NCI-H524 (cell line): ENCODE measurements around the gene RTP2.
A peak's percentile ranks its signal among the peaks of the same experiment; 100 is the strongest.

Experiments
- DNase-seq, 2 experiments: peaks; one replicate each; lab custom pipeline; 2025; lab: John Stamatoyannopoulos, UW

The RTP2 gene

DNA sequence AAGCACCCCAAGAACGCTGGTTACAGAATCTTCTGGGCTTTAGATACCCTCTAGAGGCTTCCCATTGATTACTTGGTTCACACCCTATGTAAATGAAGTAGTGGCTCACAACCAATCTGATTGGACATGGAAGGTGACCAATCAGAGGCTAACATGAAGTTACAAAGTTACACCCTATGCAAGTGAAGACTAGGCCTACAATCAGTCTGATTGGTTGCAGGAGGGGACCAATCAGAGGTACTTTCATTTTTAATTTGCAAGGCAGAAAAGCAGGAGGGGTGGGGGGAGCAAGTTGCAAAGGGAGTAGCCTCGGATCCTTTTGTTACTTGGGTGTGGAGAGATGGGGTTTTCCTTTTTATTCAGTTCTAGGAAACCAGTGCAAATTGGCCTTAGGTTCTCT, 11.1 kb upstream of the RTP2 start:
- peak in 1 of 2 experiments; percentile 45 for DNase-seq

DNA sequence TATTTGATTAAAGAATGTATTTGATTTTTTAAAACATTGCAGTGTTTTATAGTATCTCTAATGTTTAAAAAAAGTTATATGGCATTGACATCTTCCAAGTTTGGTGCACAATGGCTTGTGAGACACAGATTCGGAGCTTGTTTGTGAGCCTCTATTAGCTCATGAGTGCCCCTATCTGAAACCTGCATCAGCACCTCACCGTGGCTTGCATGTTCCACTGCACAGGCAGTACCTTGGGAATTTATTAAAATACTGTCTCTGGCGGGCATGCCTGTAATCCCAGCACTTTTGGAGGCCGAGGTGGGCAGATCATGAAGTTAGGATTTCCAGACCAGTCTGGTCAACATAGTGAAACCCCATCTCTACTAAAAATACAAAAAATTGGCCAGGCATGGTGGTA, 6.8 kb upstream of the RTP2 start:
- DNase-seq: peak in 1 of 2 experiments; percentile 56

GRCh38 chr3:187708696-187709095, 6.3 kb upstream of the RTP2 start:
- no peak for DNase-seq

- DNase-seq: no peak
These were observed 4.6 kb upstream of the RTP2 start for GRCh38 chr3:187706971-187707370.

DNA sequence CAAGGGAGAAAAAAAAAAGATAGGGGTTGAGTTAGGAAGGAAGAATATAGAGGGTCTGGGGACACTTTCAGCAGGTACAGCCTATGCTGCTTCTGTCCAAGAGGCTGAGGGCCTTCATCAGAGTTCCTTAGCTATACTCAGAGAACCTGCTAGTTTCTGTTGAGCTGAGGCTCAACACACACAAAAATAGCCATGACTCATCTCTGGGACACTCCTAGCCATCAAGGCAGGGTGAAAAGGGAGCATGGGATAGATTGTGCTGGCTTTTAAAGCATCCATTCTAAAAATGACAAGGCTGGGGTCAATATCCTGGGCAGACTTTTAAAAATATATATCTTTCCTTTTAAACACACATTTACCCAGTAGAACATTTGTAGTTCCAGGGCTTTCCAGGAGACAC, 2.8 kb upstream of the RTP2 start:
- DNase-seq: no peak

DNA sequence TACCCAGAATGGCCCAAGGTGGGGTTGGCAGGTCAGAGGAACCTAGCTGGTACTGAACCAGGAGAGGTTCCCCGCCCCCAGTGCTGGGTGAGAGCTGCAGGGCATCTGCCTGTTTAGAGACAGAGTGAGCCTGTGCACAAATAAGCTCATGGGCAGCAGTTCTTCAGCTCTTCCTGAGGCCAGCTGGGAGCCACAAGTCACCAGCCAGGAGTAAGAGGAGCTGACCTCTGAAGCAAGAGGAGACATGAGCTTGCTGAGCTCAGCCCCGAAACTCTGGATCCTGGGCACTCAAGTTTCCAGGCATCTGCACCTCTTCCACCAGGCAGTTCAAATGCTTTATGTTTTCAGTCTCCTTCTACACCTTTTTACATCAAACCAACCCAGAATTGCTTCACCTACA, 2.1 kb downstream of the RTP2 start:
- no peak for DNase-seq

DNA sequence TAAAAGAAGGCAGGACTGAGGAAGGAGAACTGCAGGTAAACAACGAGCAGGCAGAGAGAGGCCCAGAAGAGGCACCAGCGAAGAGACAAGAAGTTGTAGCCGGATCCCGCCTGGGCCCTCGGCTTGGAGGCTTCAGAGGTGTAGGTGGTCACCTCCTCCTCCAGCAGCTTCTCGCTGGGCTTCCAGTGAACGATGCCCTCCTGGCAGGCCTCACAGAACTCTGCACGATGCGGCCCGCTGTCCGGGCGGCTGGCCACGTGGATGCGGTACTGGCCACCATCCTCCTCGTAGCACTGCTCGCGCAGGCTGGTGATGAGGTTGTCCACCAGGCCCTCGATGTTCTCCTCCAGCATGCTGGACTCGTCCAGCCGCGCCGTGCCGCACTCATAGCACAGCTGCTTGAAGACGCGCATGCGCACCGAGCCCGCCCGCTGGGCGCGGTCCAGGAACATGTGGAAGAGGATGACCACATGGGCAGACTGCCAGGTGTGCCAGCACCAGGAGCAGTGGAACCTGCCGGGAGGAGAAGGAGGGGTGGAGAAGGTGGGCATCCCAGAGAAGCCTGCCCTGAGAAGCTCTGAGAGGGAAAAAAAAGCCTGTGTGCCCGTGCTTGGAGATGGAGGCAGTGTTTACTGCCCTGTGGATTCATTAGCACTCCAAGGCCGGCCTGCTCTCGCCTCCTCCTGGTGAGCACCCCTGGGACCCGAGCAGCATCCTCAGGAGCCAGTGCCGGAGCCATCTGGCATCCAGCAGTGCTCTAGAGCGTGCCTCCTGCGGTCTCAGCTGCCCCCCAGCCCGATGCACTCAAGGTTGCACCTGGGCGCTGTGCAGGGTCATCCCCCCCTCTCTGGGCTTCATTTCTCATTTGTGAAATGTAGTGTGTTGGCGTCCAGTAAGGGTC, 3.6 kb downstream of the RTP2 start:
- DNase-seq: no peak

- DNase-seq: no peak
These were observed 6.3 kb downstream of the RTP2 start for GRCh38 chr3:187696021-187696420.

DNA sequence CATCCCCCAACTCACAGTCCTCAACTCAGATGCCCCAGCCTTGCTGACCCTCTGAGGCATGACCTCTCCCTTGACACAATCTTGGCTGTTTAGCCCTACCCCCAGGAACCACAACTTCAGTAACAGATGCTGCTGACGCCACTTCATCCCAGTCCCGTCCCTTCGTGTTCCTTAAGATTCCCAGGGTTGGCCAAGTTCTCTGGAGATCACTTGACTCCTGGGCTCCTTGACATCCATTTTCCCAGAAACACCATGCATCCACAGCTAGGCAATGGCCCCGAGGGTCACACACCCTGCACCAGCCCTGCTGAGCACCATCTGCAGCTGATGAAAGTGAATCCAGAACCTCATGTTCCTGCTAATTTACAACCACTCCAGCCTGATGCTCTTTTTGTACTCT, 6.9 kb downstream of the RTP2 start:
- DNase-seq: no peak

- DNase-seq: no peak
These were observed 7.6 kb downstream of the RTP2 start for GRCh38 chr3:187694801-187695200.

- no peak for DNase-seq
These were observed 8.9 kb downstream of the RTP2 start for GRCh38 chr3:187693431-187693830.

GRCh38 chr3:187689984-187690383, 12.4 kb downstream of the RTP2 start:
- no peak for DNase-seq

GRCh38 chr3:187686621-187687273, 15.6 kb downstream of the RTP2 start:
- no peak for DNase-seq

- no peak for DNase-seq
These were observed 16.4 kb downstream of the RTP2 start for GRCh38 chr3:187685948-187686347.

DNA sequence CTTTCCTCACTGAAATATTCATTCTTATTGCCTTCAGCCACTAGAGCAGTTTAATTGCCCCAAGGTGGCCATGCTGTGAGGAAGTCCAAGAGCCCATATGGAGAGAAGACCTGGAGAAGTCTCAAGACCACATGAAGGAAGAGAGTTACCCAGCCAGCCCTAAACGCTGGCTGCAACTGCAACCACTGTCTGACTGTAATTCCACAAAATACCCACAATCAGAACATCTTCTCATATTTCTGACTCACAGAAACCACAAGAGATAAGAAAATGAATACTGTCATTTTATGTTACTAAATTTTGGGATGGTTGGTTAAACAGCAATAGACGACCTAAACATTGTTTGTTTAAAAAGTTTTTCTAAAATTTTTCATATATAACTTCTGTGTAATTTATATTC, 17.5 kb downstream of the RTP2 start:
- DNase-seq: no peak

DNA sequence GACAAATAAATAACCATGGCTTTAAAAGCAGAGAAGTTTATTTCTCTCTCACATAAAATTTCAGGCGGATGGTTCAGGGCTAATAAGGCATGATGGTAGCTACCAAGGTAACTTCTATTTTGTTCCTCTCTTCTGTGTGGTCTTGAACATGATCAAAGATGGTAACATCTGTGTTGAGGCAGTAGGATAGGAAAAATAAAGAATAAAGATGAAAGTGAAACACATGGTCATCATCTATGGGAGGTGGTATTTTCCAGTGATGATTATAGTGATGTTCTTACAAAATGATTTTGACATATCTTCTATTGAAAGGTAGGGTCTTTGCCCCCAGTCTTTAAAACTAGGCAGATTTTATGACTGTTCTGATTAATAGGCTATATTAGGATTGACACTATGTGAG, 17.9 kb downstream of the RTP2 start:
- DNase-seq: no peak

- DNase-seq: peak; percentile 33 to 61
These were observed 20.6 kb downstream of the RTP2 start for GRCh38 chr3:187681756-187682155.

DNA sequence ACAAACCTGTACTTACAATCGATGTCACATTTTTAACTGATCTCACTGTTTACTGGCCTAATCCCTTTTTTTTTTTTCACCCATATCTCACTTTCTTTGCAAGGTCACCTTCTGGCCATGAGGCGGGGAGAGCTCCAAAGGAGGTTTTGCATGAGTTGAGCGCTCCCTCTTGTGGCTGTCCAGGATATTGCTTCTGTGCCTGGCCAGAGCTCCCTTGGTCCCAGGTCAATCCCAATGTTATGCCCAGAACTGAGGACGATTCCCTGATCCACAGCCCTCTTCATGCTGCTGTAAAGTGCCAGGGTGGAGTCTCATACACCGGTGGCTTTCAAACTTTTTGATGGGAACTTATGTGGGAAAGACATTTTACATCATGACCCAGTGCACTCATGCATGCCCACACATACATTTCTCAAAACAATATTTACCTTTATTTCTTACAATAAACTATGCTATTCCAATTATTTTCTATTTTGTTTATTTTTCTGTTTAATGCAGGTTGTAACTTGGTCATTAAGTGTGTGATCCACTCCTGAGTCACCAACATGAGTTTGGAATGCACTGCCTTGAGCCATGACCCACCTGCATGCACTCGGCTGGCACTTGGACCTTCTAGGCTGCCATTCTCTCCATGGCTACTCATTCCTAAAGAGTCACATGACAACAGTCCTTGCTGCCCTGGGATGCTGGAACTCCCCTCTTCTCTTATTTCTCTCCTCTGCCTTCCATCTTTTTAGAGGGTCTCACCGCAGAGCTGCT, 22.5 kb downstream of the RTP2 start:
- peak; percentile 89 to 95 for DNase-seq

GRCh38 chr3:187678726-187679268, 23.6 kb downstream of the RTP2 start:
- DNase-seq: peak; percentile 76 to 83

GRCh38 chr3:187677604-187678003, 24.8 kb downstream of the RTP2 start:
- no peak for DNase-seq

GRCh38 chr3:187673012-187673411, 29.3 kb downstream of the RTP2 start:
- DNase-seq: no peak
